AG09319 (cell line): ENCODE data around the gene EIF4G2.
A peak's percentile ranks its signal among the peaks of the same experiment; 100 is the strongest.
"Not testable (repeated sequence)": the region's sequence is repeated elsewhere in the genome, so short reads cannot be mapped to it uniquely, and the experiment has no call there.

ENCODE experiments used
- DNase-seq: peaks from one replicate; pipeline ENCODE4 v3.0.0-alpha.2; 2010; ENCODE audit warnings: low read depth; ENCODE audit errors: extremely low read depth
- TF ChIP-seq, protein P1 (sequence below): IDR thresholded peaks from 2 replicates; pipeline ENCODE4 v1.5.1; 2011; ENCODE audit warnings: low read depth, mild to moderate bottlenecking, inconsistent platforms, low read length, moderate library complexity

The EIF4G2 gene

DNA sequence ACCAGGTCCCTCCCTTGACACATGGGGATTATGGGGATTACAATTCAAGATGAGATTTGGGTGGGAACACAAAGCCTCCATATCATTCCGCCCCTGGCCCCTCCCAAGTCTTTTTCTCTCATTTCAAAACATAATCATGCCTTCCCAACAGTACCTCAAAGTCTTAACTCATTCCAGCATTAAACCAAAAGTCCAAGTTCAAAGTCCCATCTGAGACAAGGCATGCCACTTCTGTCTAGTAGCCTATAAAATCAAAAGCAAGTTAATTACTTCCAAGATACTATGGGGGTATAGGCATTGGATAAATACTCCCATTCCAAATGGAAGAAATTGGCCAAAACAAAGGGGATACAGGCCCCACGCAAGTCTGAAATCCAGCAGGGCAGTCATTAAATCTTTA, 19.7 kb upstream of the EIF4G2 start:
- no peak for DNase-seq
- TF ChIP-seq, protein P1, sequence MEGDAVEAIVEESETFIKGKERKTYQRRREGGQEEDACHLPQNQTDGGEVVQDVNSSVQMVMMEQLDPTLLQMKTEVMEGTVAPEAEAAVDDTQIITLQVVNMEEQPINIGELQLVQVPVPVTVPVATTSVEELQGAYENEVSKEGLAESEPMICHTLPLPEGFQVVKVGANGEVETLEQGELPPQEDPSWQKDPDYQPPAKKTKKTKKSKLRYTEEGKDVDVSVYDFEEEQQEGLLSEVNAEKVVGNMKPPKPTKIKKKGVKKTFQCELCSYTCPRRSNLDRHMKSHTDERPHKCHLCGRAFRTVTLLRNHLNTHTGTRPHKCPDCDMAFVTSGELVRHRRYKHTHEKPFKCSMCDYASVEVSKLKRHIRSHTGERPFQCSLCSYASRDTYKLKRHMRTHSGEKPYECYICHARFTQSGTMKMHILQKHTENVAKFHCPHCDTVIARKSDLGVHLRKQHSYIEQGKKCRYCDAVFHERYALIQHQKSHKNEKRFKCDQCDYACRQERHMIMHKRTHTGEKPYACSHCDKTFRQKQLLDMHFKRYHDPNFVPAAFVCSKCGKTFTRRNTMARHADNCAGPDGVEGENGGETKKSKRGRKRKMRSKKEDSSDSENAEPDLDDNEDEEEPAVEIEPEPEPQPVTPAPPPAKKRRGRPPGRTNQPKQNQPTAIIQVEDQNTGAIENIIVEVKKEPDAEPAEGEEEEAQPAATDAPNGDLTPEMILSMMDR: no peak

DNA sequence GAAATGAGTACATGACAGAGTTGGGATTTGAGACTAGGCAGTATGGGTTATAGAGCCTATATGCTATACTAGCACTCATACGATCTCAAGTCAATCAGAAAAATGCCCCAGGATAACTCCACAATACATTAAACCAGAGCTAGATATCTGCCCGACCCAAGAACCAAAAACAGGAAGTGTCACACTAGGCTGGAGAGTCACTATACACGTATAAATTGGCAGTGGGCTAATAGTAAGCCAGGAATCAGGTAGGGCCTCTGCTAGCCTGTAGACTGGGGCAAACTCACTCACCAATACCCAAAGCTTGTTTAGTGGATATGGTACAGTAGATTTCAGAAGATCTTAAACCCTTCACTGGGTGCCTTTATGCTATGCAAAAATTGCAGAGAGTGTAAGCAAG, 16.2 kb upstream of the EIF4G2 start:
- no peak for DNase-seq
- TF ChIP-seq, protein P1: no peak

DNA sequence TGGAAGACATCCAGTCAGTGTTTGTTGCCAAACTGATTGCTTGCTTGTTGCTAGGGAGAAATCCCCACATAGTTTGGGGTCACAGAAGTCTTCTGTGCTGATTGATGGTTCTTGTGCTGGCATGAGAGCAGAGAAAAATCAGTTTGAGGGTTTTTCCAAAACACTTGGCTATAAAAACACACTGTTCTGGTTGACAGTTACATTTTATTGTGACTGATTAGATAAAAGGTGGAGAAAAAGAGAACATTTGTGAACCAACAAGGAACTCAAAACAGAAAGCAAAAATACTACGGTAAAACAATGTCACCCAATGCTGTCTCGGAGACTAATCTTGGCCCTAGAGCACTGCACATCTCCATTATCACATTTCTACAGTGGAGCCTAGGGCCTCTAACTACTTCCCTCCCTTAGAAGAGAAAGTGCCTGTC, 14.4 kb upstream of the EIF4G2 start:
- no peak for DNase-seq
- TF ChIP-seq, protein P1: no peak

DNA sequence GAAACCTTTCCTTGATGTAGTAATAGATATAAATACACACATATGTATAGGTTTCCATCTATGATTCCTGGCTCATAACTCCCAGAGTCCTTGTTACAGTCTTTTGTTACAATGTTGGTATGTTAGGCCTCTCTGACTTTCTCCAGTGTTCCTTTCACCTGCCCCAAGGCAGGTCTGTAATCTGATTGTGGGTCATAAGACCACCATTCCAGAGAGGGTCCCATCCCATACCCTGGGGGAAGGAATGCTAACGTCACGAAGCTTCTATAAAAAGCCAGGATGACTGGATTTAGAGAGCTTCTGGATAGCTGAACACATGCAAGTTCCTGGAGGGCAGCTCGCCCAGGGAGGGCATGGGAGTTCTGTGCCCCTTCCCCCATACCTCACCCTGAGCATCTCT, 13.8 kb upstream of the EIF4G2 start:
- DNase-seq: not testable (repeated sequence)

DNA sequence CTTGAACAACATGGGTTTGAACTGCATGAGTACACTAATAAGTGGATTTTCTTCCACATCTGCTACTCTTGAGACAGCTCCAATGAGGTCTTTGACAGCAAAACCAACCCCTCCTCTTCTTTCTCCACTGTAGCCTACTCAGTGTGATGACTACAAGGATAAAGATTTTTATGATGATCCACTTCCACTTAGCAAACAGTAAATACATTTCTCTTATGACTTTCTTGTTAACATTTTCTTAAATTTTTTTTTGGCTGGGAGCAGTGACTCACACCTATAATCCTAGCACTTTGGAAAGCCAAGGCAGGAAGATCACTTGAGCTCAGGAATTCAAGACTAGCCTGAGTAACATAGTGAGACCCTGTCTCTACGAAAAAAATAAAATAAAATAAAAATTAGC, 9.9 kb upstream of the EIF4G2 start:
- DNase-seq: peak; percentile 18
- TF ChIP-seq, protein P1: no peak

DNA sequence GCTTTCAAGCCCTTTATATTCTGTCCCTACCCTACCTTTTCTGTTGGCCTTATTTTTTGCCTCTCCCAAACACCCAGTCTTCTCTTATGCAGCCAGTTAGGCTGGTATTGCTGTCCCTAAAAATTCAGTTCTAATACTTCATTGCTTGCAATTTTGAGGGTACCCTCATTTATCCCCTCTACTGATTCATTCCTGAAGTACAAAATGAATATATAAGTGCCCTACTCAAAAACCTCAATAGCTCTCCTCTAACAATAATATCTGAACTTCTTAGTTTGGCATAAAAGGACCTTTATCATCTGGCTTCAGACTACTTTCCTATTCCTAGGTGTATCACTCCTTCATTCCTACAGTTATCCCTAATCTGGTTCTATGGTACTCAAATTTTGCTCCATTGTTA, 5.2 kb upstream of the EIF4G2 start:
- TF ChIP-seq, protein P1: no peak
- no peak for DNase-seq

DNA sequence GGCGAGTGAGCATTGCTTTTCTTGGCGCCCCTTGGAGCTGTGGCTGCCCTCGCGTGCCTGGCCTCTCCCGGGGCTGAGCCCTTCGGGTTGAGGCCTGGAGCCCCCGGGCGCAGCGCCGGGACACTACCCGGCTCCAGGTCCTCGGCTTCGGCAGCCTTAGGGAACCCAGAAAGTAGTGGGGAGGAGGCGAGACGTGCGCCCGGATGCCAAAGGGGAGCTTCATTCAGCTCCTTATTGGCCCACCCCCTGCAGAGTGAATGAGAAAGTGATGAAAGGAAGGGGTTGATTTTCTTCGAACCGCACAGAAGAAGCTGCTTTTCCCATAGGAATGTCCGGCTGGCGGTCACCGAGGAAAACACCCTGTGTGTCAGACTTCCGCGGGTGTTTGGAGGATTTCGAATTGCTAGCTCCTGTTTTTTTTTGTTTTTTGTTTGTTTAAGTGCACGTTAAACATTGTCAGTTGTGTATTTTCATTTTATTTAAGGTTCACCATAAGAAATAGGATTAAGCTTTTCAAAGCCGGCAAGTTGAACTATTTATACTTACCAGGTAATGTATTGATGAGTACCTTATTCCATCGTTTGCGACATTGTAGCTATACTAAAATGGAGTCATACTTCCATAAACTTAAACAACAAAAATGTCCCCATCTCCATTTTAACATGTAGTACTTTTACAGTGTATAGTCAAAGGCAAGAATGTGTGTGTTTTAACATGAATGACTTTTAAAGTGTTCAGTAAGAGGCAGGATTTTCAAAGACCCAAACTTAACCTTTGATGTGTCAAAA, 841 bp upstream of the EIF4G2 start:
- TF ChIP-seq, protein P1: no peak
- peak; percentile 28 for DNase-seq

DNA sequence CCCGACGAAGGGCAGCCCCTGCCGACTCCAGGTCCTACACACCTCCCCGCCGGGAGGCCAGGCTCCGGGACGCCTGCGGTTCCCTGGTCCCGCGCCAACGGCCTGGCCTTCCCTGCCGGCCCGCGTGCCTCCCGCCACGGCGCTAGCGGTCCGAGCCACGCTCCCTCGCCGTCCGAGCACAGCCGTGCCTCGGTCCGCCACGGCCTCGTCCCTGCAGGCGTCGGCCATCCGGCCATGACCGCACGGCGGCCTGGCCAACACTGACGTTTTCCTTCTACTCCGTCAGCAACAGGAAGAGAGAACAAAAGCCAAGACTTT, 532 bp downstream of the EIF4G2 start:
- no peak for DNase-seq
- TF ChIP-seq, protein P1: no peak
